ENCODE measurements around the gene PTPRN2.
A peak's percentile ranks its signal among the peaks of the same experiment; 100 is the strongest.

The PTPRN2 gene

GRCh38 chr7:158620418-158620817 is 32.8 kb upstream of the PTPRN2 start:
- ChIA-PET CTCF (no interaction called here), POLR2A (interaction anchor here (1.1 kb wide), 1 partner anchor 12 kb away, joined by 4 read pairs; no protein-coding TSS in a partner anchor)
- TF ChIP-seq SP1 (IDR thresholded peaks at IDR 0.05) = no peak
- no peak for TF ChIP-seq TARDBP (IDR thresholded peaks at IDR 0.05)
- no peak for TF ChIP-seq CTBP1 (IDR thresholded peaks at IDR 0.05; ENCODE audit: borderline replicate concordance)
- TF ChIP-seq ELF4 (IDR thresholded peaks at IDR 0.05) = no peak
- TF ChIP-seq SUZ12 (IDR thresholded peaks at IDR 0.05) = no peak
- TF ChIP-seq FOXM1 (IDR thresholded peaks at IDR 0.05; ENCODE audit: borderline replicate concordance) = no peak
- TF ChIP-seq BHLHE40 (IDR thresholded peaks at IDR 0.05; ENCODE audit: borderline replicate concordance) = no peak
- TF ChIP-seq HDGF (IDR thresholded peaks at IDR 0.05; ENCODE audit: borderline replicate concordance) = no peak
- no peak for TF ChIP-seq FOXA1 (IDR thresholded peaks at IDR 0.05)
- TF ChIP-seq PKNOX1 (IDR thresholded peaks at IDR 0.05) = no peak
- TF ChIP-seq L3MBTL2 (conservative IDR thresholded peaks at IDR 0.05) = no peak
- TF ChIP-seq ZNF384 (IDR thresholded peaks at IDR 0.05) = no peak
- no peak for TF ChIP-seq FOXK2 (IDR thresholded peaks at IDR 0.05)
- no peak for TF ChIP-seq LEF1 (IDR thresholded peaks at IDR 0.05; ENCODE audit: borderline replicate concordance)
- no peak for TF ChIP-seq ARNT (IDR thresholded peaks at IDR 0.05)
- no peak for DNase-seq (ENCODE audit: extremely low spot score)

GRCh38 chr7:158618745-158619140 is 31.1 kb upstream of the PTPRN2 start:
- TF ChIP-seq PKNOX1 (IDR thresholded peaks at IDR 0.05) (no peak), FOXK2 (IDR thresholded peaks at IDR 0.05) (no peak), BHLHE40 (IDR thresholded peaks at IDR 0.05; ENCODE audit: borderline replicate concordance) (no peak), NFRKB (IDR thresholded peaks at IDR 0.05) (no peak), SUZ12 (IDR thresholded peaks at IDR 0.05) (no peak), FOXA1 (IDR thresholded peaks at IDR 0.05) (no peak), SP1 (IDR thresholded peaks at IDR 0.05) (no peak), CTBP1 (IDR thresholded peaks at IDR 0.05; ENCODE audit: borderline replicate concordance) (no peak), ZNF384 (IDR thresholded peaks at IDR 0.05) (no peak), FOXM1 (IDR thresholded peaks at IDR 0.05; ENCODE audit: borderline replicate concordance) (no peak), TARDBP (IDR thresholded peaks at IDR 0.05) (no peak), HDGF (IDR thresholded peaks at IDR 0.05; ENCODE audit: borderline replicate concordance) (no peak), LEF1 (IDR thresholded peaks at IDR 0.05; ENCODE audit: borderline replicate concordance) (no peak), ELF4 (IDR thresholded peaks at IDR 0.05) (no peak)
- ChIA-PET POLR2A (no interaction called here), CTCF (no interaction called here)
- no peak for DNase-seq (ENCODE audit: extremely low spot score)

GRCh38 chr7:158617737-158618128 is 30.1 kb upstream of the PTPRN2 start:
- ChIA-PET CTCF (no interaction called here), POLR2A (interaction anchor here (0.6 kb wide), 1 partner anchor 436 kb away, joined by 3 read pairs; no protein-coding TSS in a partner anchor)
- no peak for TF ChIP-seq HDGF (IDR thresholded peaks at IDR 0.05; ENCODE audit: borderline replicate concordance)
- no peak for TF ChIP-seq LEF1 (IDR thresholded peaks at IDR 0.05; ENCODE audit: borderline replicate concordance)
- TF ChIP-seq FOXM1 (IDR thresholded peaks at IDR 0.05; ENCODE audit: borderline replicate concordance) = no peak
- TF ChIP-seq ELF4 (IDR thresholded peaks at IDR 0.05) = no peak
- no peak for TF ChIP-seq SP1 (IDR thresholded peaks at IDR 0.05)
- TF ChIP-seq CTBP1 (IDR thresholded peaks at IDR 0.05; ENCODE audit: borderline replicate concordance) = no peak
- no peak for TF ChIP-seq FOXK2 (IDR thresholded peaks at IDR 0.05)
- TF ChIP-seq ARNT (IDR thresholded peaks at IDR 0.05) = no peak
- TF ChIP-seq NFRKB (IDR thresholded peaks at IDR 0.05) = no peak
- TF ChIP-seq ZNF384 (IDR thresholded peaks at IDR 0.05) = no peak
- TF ChIP-seq SUZ12 (IDR thresholded peaks at IDR 0.05) = no peak
- TF ChIP-seq BHLHE40 (IDR thresholded peaks at IDR 0.05; ENCODE audit: borderline replicate concordance) = no peak
- TF ChIP-seq PKNOX1 (IDR thresholded peaks at IDR 0.05) = no peak
- TF ChIP-seq TARDBP (IDR thresholded peaks at IDR 0.05) = no peak
- TF ChIP-seq L3MBTL2 (conservative IDR thresholded peaks at IDR 0.05) = no peak
- no peak for TF ChIP-seq FOXA1 (IDR thresholded peaks at IDR 0.05)
- DNase-seq (ENCODE audit: extremely low spot score) = no peak

- DNase-seq (ENCODE audit: extremely low spot score) = peak; percentile 51
- no peak for TF ChIP-seq ELF4 (IDR thresholded peaks at IDR 0.05)
- TF ChIP-seq LEF1 (IDR thresholded peaks at IDR 0.05; ENCODE audit: borderline replicate concordance) = no peak
- peak; percentile 95 for TF ChIP-seq PKNOX1 (IDR thresholded peaks at IDR 0.05)
- no peak for TF ChIP-seq ZNF384 (IDR thresholded peaks at IDR 0.05)
- TF ChIP-seq CTBP1 (IDR thresholded peaks at IDR 0.05; ENCODE audit: borderline replicate concordance) = peak; percentile 40; the same call in 1 of the 2 replicates
- POLR2A ChIA-PET = no interaction called here
- CTCF ChIA-PET = no interaction called here
Observed at GRCh38 chr7:158616050-158616449, 28.4 kb upstream of the PTPRN2 start.

GRCh38 chr7:158614700-158615099 is 27.1 kb upstream of the PTPRN2 start:
- ChIA-PET POLR2A (no interaction called here), CTCF (no interaction called here)
- DNase-seq (ENCODE audit: extremely low spot score) = no peak
- no peak for TF ChIP-seq CTBP1 (IDR thresholded peaks at IDR 0.05; ENCODE audit: borderline replicate concordance)
- TF ChIP-seq BHLHE40 (IDR thresholded peaks at IDR 0.05; ENCODE audit: borderline replicate concordance) = no peak
- TF ChIP-seq HDGF (IDR thresholded peaks at IDR 0.05; ENCODE audit: borderline replicate concordance) = no peak
- no peak for TF ChIP-seq ZNF384 (IDR thresholded peaks at IDR 0.05)
- no peak for TF ChIP-seq ARNT (IDR thresholded peaks at IDR 0.05)
- TF ChIP-seq FOXA1 (IDR thresholded peaks at IDR 0.05) = no peak
- TF ChIP-seq SP1 (IDR thresholded peaks at IDR 0.05) = no peak
- TF ChIP-seq L3MBTL2 (conservative IDR thresholded peaks at IDR 0.05) = no peak
- no peak for TF ChIP-seq NFRKB (IDR thresholded peaks at IDR 0.05)
- TF ChIP-seq FOXM1 (IDR thresholded peaks at IDR 0.05; ENCODE audit: borderline replicate concordance) = no peak
- no peak for TF ChIP-seq TARDBP (IDR thresholded peaks at IDR 0.05)
- no peak for TF ChIP-seq ELF4 (IDR thresholded peaks at IDR 0.05)
- TF ChIP-seq FOXK2 (IDR thresholded peaks at IDR 0.05) = no peak
